Measurements from ENCODE around the gene RAPGEF3. TPM values are rescaled to one million over a fixed set of nuclear protein-coding genes. Genes with fewer than 3 reads are reported as not detected.

Gene RAPGEF3
- total RNA-seq, 1 donor from 2014 or later = 1.2 TPM

DNA sequence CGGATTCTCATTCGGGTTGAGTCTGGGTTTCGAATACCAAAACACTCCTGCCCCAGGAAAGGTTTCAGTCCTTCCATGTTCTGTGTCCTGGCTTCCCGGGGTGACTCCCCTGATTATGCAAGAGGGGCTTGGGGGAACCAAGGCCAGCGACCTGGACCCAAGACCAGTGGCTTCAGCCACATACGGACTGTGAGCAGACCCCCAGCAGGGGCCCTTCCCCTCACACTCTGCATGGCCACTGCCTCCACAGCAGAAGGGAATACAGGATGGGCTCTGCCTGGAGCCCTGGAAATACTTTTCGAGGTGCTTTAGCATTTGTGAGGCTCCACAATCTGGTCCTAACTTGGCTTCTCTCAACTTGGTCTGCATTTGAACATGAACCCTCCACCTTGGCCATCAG is 41.9 kb upstream of the RAPGEF3 start:
- H3K9me3 Mint-ChIP-seq (ENCODE audit: unreplicated experiment) = no peaks in the 10 kb centered on the region
- DNase-seq (ENCODE audit: extremely low spot score, unreplicated experiment) = no peak
- H3K27ac Mint-ChIP-seq (ENCODE audit: unreplicated experiment) = no peak overlapping the region
- peaks cover 16% of the 10 kb centered on the region for H3K36me3 Mint-ChIP-seq (ENCODE audit: unreplicated experiment)
- H3K4me3 Mint-ChIP-seq (ENCODE audit: unreplicated experiment) = no peak overlapping the region
- H3K27me3 Mint-ChIP-seq (ENCODE audit: unreplicated experiment) = no peaks in the 10 kb centered on the region
- peaks cover 45% of the 10 kb centered on the region for H3K4me1 Mint-ChIP-seq (ENCODE audit: unreplicated experiment)
- no peak for TF ChIP-seq CTCF (IDR thresholded peaks at IDR 0.05)

- H3K27me3 Mint-ChIP-seq (ENCODE audit: unreplicated experiment) = no peaks in the 10 kb centered on the region
- TF ChIP-seq CTCF (IDR thresholded peaks at IDR 0.05) = no peak
- H3K9me3 Mint-ChIP-seq (ENCODE audit: unreplicated experiment) = no peaks in the 10 kb centered on the region
- H3K27ac Mint-ChIP-seq (ENCODE audit: unreplicated experiment) = peak overlapping the region; percentile 38
- H3K4me3 Mint-ChIP-seq (ENCODE audit: unreplicated experiment) = no peak overlapping the region
- H3K4me1 Mint-ChIP-seq (ENCODE audit: unreplicated experiment) = peaks cover 36% of the 10 kb centered on the region
- DNase-seq (ENCODE audit: extremely low spot score, unreplicated experiment) = no peak
- peaks cover 9% of the 10 kb centered on the region for H3K36me3 Mint-ChIP-seq (ENCODE audit: unreplicated experiment)
These were observed 40.8 kb upstream of the RAPGEF3 start for GRCh38 chr12:47799357-47799955.

DNA sequence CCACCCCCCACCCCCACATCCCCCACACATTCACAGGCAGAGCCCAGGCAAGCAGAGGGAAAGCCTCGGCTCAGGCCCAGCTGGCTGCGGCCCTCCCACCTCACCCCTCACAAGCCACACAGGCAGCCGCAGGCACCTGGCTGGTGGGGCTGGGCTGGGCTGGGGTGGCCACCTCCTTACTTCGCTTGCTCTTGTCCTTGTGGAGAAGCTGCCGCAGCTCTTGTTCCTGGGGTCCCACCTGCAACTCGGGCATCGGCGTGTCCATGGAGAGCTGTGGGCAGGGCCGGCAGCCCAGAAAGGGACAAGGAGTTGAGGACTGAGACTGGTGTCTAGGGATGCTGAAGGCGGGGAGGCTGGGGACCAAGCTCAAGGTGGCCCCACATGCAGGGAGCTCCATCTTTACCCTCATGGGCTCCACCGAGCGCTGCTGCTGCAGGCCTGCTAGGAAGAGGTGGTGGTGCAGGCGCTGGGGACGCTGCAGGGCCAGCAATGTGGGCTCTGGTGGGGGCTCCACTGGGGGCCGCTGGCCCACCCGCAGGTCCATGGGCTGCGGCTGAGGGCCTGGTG is 39.8 kb upstream of the RAPGEF3 start:
- peaks cover 12% of the 10 kb centered on the region for H3K36me3 Mint-ChIP-seq (ENCODE audit: unreplicated experiment)
- TF ChIP-seq CTCF (IDR thresholded peaks at IDR 0.05) = no peak
- no peak for DNase-seq (ENCODE audit: extremely low spot score, unreplicated experiment)
- no peaks in the 10 kb centered on the region for H3K27me3 Mint-ChIP-seq (ENCODE audit: unreplicated experiment)
- no peak overlapping the region for H3K27ac Mint-ChIP-seq (ENCODE audit: unreplicated experiment)
- no peaks in the 10 kb centered on the region for H3K9me3 Mint-ChIP-seq (ENCODE audit: unreplicated experiment)
- no peak overlapping the region for H3K4me3 Mint-ChIP-seq (ENCODE audit: unreplicated experiment)
- H3K4me1 Mint-ChIP-seq (ENCODE audit: unreplicated experiment) = peaks cover 32% of the 10 kb centered on the region

DNA sequence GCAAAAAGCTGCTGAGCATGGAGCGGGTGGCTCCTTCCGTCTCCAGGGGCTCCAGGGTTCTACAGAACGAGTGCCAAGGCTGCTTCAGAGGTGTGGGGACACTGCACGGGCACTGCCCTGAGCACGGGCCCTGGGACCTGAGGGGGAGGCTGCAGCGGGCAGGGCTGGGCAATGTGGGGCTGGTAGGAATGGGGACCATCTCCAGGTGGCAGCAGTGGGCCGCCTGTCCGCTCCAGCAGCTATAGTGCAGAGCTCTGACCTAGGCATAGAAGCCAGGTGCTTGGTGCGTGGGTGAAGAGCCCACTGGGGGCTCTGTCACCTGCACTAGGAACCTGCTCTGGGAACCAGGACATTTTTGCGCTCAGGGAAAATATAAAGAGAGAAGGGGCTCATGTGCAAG is 38.8 kb upstream of the RAPGEF3 start:
- no peak for DNase-seq (ENCODE audit: extremely low spot score, unreplicated experiment)
- H3K4me3 Mint-ChIP-seq (ENCODE audit: unreplicated experiment) = no peak overlapping the region
- no peak overlapping the region for H3K27ac Mint-ChIP-seq (ENCODE audit: unreplicated experiment)
- peaks cover 17% of the 10 kb centered on the region for H3K36me3 Mint-ChIP-seq (ENCODE audit: unreplicated experiment)
- TF ChIP-seq CTCF (IDR thresholded peaks at IDR 0.05) = peak; percentile 42
- no peaks in the 10 kb centered on the region for H3K27me3 Mint-ChIP-seq (ENCODE audit: unreplicated experiment)
- no peaks in the 10 kb centered on the region for H3K9me3 Mint-ChIP-seq (ENCODE audit: unreplicated experiment)
- H3K4me1 Mint-ChIP-seq (ENCODE audit: unreplicated experiment) = peaks cover 28% of the 10 kb centered on the region

DNA sequence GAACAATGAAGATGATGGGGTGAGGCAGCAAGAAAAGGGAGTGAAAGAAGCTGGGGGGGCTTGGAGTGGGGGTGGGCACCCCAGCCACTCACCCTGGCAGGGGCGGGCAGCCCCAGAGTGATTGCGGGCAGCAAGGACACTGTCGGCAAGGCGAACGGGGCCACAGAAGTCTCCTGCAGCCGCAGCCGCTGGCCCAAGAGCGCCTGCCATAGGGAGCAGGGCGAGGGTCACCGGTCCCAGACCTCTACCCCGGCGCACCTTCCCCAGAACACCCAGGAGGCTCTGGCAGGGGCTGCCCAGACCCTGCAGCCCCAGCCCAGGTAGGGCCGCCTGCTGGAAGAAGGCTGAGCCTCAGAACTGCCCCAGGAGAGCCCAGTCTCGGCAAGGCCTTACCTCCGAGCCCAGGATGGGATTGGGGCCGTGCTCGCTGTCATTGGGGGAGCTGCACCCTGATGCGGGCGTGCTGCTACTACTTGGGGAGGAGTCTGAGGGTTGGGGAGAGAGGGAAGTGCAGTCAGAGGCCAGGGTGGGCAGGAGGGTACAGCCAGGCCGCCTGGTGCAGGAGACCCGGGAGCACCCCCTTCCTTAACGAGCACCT is 37.2 kb upstream of the RAPGEF3 start:
- H3K9me3 Mint-ChIP-seq (ENCODE audit: unreplicated experiment) = no peaks in the 10 kb centered on the region
- no peak for DNase-seq (ENCODE audit: extremely low spot score, unreplicated experiment)
- H3K27ac Mint-ChIP-seq (ENCODE audit: unreplicated experiment) = no peak overlapping the region
- H3K27me3 Mint-ChIP-seq (ENCODE audit: unreplicated experiment) = no peaks in the 10 kb centered on the region
- H3K36me3 Mint-ChIP-seq (ENCODE audit: unreplicated experiment) = peaks cover 26% of the 10 kb centered on the region
- no peak overlapping the region for H3K4me3 Mint-ChIP-seq (ENCODE audit: unreplicated experiment)
- no peak for TF ChIP-seq CTCF (IDR thresholded peaks at IDR 0.05)
- peaks cover 15% of the 10 kb centered on the region for H3K4me1 Mint-ChIP-seq (ENCODE audit: unreplicated experiment)

All from osteocyte (in vitro differentiated cells).